ENCODE data around the gene ERP44.

GRCh38 chr9:99931155-99931840 lies 167.5 kb downstream of the ERP44 start:
- no peak for TF ChIP-seq ZNF274 (IDR thresholded peaks at IDR 0.05; ENCODE audit: low read depth, low read length)
- no peak for TF ChIP-seq YY1 (IDR thresholded peaks at IDR 0.05; ENCODE audit: insufficient read depth, insufficient read length)
- TF ChIP-seq SUZ12 (IDR thresholded peaks at IDR 0.05; ENCODE audit: extremely low read depth, insufficient read depth, insufficient read length): no peak

All from NT2/D1 (cell line).